ENCODE data around the gene TBX10. TPM values are rescaled to one million over a fixed set of nuclear protein-coding genes. Genes with fewer than 3 reads are reported as not detected.

TBX10 gene
- polyA plus RNA-seq, 1 donor (not counting 4 experiments of a cell fraction or from before 2014, with no cell fraction given), result not detected

DNA sequence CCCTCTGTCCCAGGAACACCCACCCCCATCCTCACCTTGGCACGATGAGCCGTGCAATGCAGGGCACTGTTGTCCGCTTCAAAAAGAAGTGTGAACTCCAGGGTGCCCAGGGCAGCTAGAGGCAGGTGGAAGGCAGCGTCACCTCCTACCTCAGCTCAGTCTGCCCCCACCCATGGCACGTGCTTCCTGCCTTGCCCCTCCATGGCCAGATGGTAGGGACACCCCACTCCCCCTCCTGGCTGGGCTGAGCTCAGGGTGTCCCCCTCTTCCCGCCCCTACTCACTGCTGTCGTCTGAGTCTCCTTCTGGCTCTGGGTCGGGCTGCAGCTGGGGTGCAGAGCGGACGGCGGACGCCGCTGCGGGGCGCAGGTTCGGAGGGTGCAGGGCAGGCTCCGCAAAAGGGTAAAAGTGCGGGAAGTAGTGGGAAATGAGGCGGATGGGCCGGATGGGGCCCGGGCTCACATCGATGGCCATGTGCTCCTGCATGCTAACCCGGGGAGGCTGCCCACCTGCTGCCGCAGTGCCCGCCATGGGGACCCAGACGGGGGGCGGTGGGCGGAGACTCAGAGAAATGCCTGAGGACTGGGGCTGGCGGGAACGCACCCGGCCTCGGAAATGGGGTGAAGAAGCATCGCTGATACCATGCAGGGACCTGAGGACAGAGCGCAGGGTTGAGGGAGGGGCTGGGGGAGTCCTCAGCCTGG lies 23.7 kb downstream of the TBX10 start:
- TF ChIP-seq EZH2 (IDR thresholded peaks at IDR 0.05; ENCODE audit: low read length), result no peak
- TF ChIP-seq, protein P1, sequence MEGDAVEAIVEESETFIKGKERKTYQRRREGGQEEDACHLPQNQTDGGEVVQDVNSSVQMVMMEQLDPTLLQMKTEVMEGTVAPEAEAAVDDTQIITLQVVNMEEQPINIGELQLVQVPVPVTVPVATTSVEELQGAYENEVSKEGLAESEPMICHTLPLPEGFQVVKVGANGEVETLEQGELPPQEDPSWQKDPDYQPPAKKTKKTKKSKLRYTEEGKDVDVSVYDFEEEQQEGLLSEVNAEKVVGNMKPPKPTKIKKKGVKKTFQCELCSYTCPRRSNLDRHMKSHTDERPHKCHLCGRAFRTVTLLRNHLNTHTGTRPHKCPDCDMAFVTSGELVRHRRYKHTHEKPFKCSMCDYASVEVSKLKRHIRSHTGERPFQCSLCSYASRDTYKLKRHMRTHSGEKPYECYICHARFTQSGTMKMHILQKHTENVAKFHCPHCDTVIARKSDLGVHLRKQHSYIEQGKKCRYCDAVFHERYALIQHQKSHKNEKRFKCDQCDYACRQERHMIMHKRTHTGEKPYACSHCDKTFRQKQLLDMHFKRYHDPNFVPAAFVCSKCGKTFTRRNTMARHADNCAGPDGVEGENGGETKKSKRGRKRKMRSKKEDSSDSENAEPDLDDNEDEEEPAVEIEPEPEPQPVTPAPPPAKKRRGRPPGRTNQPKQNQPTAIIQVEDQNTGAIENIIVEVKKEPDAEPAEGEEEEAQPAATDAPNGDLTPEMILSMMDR (optimal IDR thresholded peaks at IDR 0.05 in 1 of 3, IDR thresholded peaks at IDR 0.05 in 1 of 3, conservative IDR thresholded peaks at IDR 0.05 in 1 of 3; ENCODE audit: extremely low read depth in 1 of 3, insufficient read depth in 2 of 3, low read length in 3 of 3), result no peak
- H3K9ac ChIP-seq (ENCODE audit: control insufficient read depth, extremely low read depth, insufficient read depth, low read length), result no peak overlapping the region
- no peak overlapping the region for H2AFZ ChIP-seq (ENCODE audit: control insufficient read depth, low read length)
- H3K27me3 ChIP-seq (ENCODE audit: control insufficient read depth, extremely low read depth, insufficient read depth, low read length), result peaks cover 10% of the 10 kb centered on the region
- H3K4me1 ChIP-seq (ENCODE audit: control insufficient read depth, extremely low read depth, insufficient read depth, low read length), result peaks cover 13% of the 10 kb centered on the region
- H3K27ac ChIP-seq (ENCODE audit: control insufficient read depth, insufficient read depth, low read length), result no peak overlapping the region
- DNase-seq (ENCODE audit: low read depth, low spot score), result no peak
- no peak for FAIRE-seq
- H3K9me3 ChIP-seq (ENCODE audit: control insufficient read depth, low read depth, low read length), result no peaks in the 10 kb centered on the region
- dilution Hi-C loops (cut with MboI; ENCODE audit: extremely low pct_ligation_motif_present, low sequenced_read_pairs), result no loop called here
- H3K4me3 ChIP-seq (ENCODE audit: control insufficient read depth in 2 of 3, extremely low read depth in 1 of 3, insufficient read depth in 2 of 3, low read depth in 1 of 3, low read length in 3 of 3), result no peak overlapping the region
- peaks cover 6 to 13% of the 10 kb centered on the region in 2 experiments for H3K36me3 ChIP-seq (ENCODE audit: control insufficient read depth in 2 of 2, extremely low read depth in 1 of 2, insufficient read depth in 2 of 2, low read length in 2 of 2)
- H3K79me2 ChIP-seq (ENCODE audit: control insufficient read depth, insufficient read depth, low read length), result no peaks in the 10 kb centered on the region
- no peak overlapping the region for H3K4me2 ChIP-seq (ENCODE audit: control insufficient read depth, extremely low read depth, insufficient read depth, low read depth, low read length)
- H4K20me1 ChIP-seq (ENCODE audit: control insufficient read depth, extremely low read depth, insufficient read depth, low read length), result no peaks in the 10 kb centered on the region
- H3K9me1 ChIP-seq (ENCODE audit: control insufficient read depth, extremely low read depth, insufficient read depth, low read length), result no peaks in the 10 kb centered on the region

- Histone ChIP-seq H3K4me2 (ENCODE audit: control insufficient read depth, extremely low read depth, insufficient read depth, low read depth, low read length) (peak overlapping the region; percentile 83), H3K4me1 (ENCODE audit: control insufficient read depth, extremely low read depth, insufficient read depth, low read length) (peaks cover 13% of the 10 kb centered on the region), H3K36me3 (ENCODE audit: control insufficient read depth in 2 of 2, extremely low read depth in 1 of 2, insufficient read depth in 2 of 2, low read length in 2 of 2) (peaks cover 11 to 20% of the 10 kb centered on the region in 2 experiments), H3K9me3 (ENCODE audit: control insufficient read depth, low read depth, low read length) (no peaks in the 10 kb centered on the region), H3K27ac (ENCODE audit: control insufficient read depth, insufficient read depth, low read length) (peak overlapping the region; percentile 84), H3K9me1 (ENCODE audit: control insufficient read depth, extremely low read depth, insufficient read depth, low read length) (no peaks in the 10 kb centered on the region), H2AFZ (ENCODE audit: control insufficient read depth, low read length) (peak overlapping the region; percentile 89), H3K27me3 (ENCODE audit: control insufficient read depth, extremely low read depth, insufficient read depth, low read length) (peaks cover 10% of the 10 kb centered on the region), H3K4me3 (ENCODE audit: control insufficient read depth in 2 of 3, extremely low read depth in 1 of 3, insufficient read depth in 2 of 3, low read depth in 1 of 3, low read length in 3 of 3) (peak overlapping the region in 1 of 3 experiments; percentile 50), H3K79me2 (ENCODE audit: control insufficient read depth, insufficient read depth, low read length) (no peaks in the 10 kb centered on the region), H3K9ac (ENCODE audit: control insufficient read depth, extremely low read depth, insufficient read depth, low read length) (peak overlapping the region; percentile 81), H4K20me1 (ENCODE audit: control insufficient read depth, extremely low read depth, insufficient read depth, low read length) (no peaks in the 10 kb centered on the region)
- TF ChIP-seq, protein P1 (optimal IDR thresholded peaks at IDR 0.05 in 1 of 3, IDR thresholded peaks at IDR 0.05 in 1 of 3, conservative IDR thresholded peaks at IDR 0.05 in 1 of 3; ENCODE audit: extremely low read depth in 1 of 3, insufficient read depth in 2 of 3, low read length in 3 of 3), result peak; percentile 59 to 83 (median 79)
- TF ChIP-seq EZH2 (IDR thresholded peaks at IDR 0.05; ENCODE audit: low read length), result no peak
- dilution Hi-C loops (cut with MboI; ENCODE audit: extremely low pct_ligation_motif_present, low sequenced_read_pairs), result no loop called here
- no peak for DNase-seq (ENCODE audit: low read depth, low spot score)
- no peak for FAIRE-seq
Measured at GRCh38 chr11:67614730-67615714, 24.5 kb downstream of the TBX10 start.

Measured in keratinocyte (primary cell).